CD4-positive, alpha-beta memory T cell (primary cell): ENCODE measurements around the gene TMEM95. TPM values are rescaled to one million over a fixed set of nuclear protein-coding genes. Genes with fewer than 3 reads are reported as not detected.

Source experiments
- CTCF ChIA-PET: fragments of 350-600 bp; sonication (Branson Sonifier 250); formaldehyde crosslinking; loops from one replicate; lab custom pipeline; 2021; ENCODE audit warnings: inconsistent platforms; ENCODE audit not compliant: partially characterized antibody; lab: Charles Lee
- POLR2A ChIA-PET: fragments of 350-600 bp; sonication (Branson Sonifier 250); formaldehyde crosslinking; loops from one replicate; lab custom pipeline; 2021; ENCODE audit not compliant: partially characterized antibody; lab: Charles Lee
- DNase-seq, 5 donors: peaks; one replicate each; pipeline versions ENCODE4 v3.0.0 to v3.0.0-alpha.2; 2020 to 2022; ENCODE audit warnings: mixed read lengths in 1 of 5
- H3K27ac ChIP-seq: one replicate; pipeline ENCODE4 v1.7.0; 2013; ENCODE audit warnings: low read depth, low read length
- H3K27me3 ChIP-seq: 2 replicates; pipeline ENCODE4 v1.7.0; 2013; ENCODE audit warnings: mild to moderate bottlenecking, low read length, moderate library complexity; ENCODE audit not compliant: insufficient read depth
- H3K36me3 ChIP-seq: 2 replicates; pipeline ENCODE4 v1.7.0; 2013; ENCODE audit warnings: mild to moderate bottlenecking, low read length, moderate library complexity; ENCODE audit not compliant: insufficient read depth
- H3K4me1 ChIP-seq: 2 replicates; pipeline ENCODE4 v1.7.0; 2013; ENCODE audit warnings: mild to moderate bottlenecking, low read length, moderate library complexity; ENCODE audit not compliant: insufficient read depth
- H3K4me3 ChIP-seq, 2 donors: one replicate each; pipeline ENCODE4 v1.7.0; 2013; ENCODE audit warnings: low read length in 2 of 2, mild to moderate bottlenecking in 1 of 2
- H3K9me3 ChIP-seq, 2 donors: one replicate each; pipeline ENCODE4 v1.7.0; 2013; ENCODE audit warnings: low read length in 2 of 2, control low read depth in 1 of 2; ENCODE audit not compliant: control insufficient read depth in 1 of 2
- H3K27ac Mint-ChIP-seq, 7 donors: one replicate each; pipeline ENCODE4 v1.8.0; 2020 to 2021; ENCODE audit warnings: mixed read lengths in 7 of 7, mild to moderate bottlenecking in 6 of 7, inconsistent platforms in 3 of 7, moderate library complexity in 3 of 7
- H3K27me3 Mint-ChIP-seq, 2 donors: one replicate each; pipeline ENCODE4 v1.8.0; 2020 to 2021; ENCODE audit warnings: mixed read lengths in 2 of 2
- H3K36me3 Mint-ChIP-seq, 2 donors: one replicate each; pipeline ENCODE4 v1.8.0; 2020 to 2021; ENCODE audit warnings: mixed read lengths in 2 of 2, inconsistent platforms in 1 of 2, mild to moderate bottlenecking in 1 of 2
- H3K4me1 Mint-ChIP-seq, 4 donors: one replicate each; pipeline ENCODE4 v1.8.0; 2020 to 2021; ENCODE audit warnings: mixed read lengths in 4 of 4, mild to moderate bottlenecking in 1 of 4
- H3K4me3 Mint-ChIP-seq, 8 donors: one replicate each; pipeline ENCODE4 v1.8.0; 2020 to 2021; ENCODE audit warnings: mixed read lengths in 8 of 8, mild to moderate bottlenecking in 7 of 8, moderate library complexity in 6 of 8, inconsistent platforms in 3 of 8
- H3K9me3 Mint-ChIP-seq, 8 donors: one replicate each; pipeline ENCODE4 v1.8.0; 2020 to 2021; ENCODE audit warnings: mixed read lengths in 8 of 8, mild to moderate bottlenecking in 5 of 8, inconsistent platforms in 3 of 8, moderate library complexity in 1 of 8
- intact Hi-C: fragments of 100-400 bp; cut with micrococcal nuclease; formaldehyde crosslinking; loops from one replicate; pipeline ENCODE4 v1.15.1; 2023
- polyA plus RNA-seq, 2 donors: library from polyadenylated mRNA; unstranded; fragments of 300-500 nt; fragmentation: Illumina TruSeq; gene quantifications; one replicate each; pipeline ENCODE4 v1.2.3, GENCODE V29; 2021
- total RNA-seq, 2 experiments: library from RNA; stranded (reverse); gene quantifications; one replicate each; pipeline ENCODE4 v1.2.3, GENCODE V29; 2021

TMEM95 gene
- total and polyA plus RNA-seq, 4 experiments from 2014 or later, result not detected

- Histone ChIP-seq H3K9me3 (no peaks in the 10 kb centered on the region), H3K4me3 (no peak overlapping the region), H3K36me3 (peaks cover 49% of the 10 kb centered on the region), H3K4me1 (peaks cover 62% of the 10 kb centered on the region), H3K27me3 (no peaks in the 10 kb centered on the region), H3K27ac (peak overlapping the region; percentile 100)
- Mint-ChIP-seq H3K36me3 (peaks cover 49 to 74% of the 10 kb centered on the region in 2 donors), H3K4me1 (peaks cover 40 to 84% (median 60%) of the 10 kb centered on the region in 4 donors), H3K4me3 (peak overlapping the region in 4 of 8 donors; percentile 48 to 96 (median 84)), H3K27me3 (peaks cover 0 to 4% of the 10 kb centered on the region in 2 donors), H3K9me3 (peaks cover 0 to 7% (median 0%) of the 10 kb centered on the region in 8 donors), H3K27ac (peak overlapping the region; percentile 97 to 100 (median 99))
- DNase-seq, result no peak
- ChIA-PET POLR2A (interaction anchor here (0.5 to 9.3 kb wide), 10 partner anchors 10 to 845 kb away, joined by 3 to 187 read pairs (median 8); partner anchors contain the start of genes ACAP1, GABARAP and NEURL4), CTCF (interaction anchor here (1.2 to 1.6 kb wide), 3 partner anchors 10 to 24 kb away, joined by 5 to 6 read pairs (median 5); partner anchors contain the start of gene ACAP1)
- intact Hi-C loops, result no loop called here
Measured at GRCh38 chr17:7311110-7311705, 43.7 kb upstream of the TMEM95 start.

GRCh38 chr17:7312432-7313087 is 42.4 kb upstream of the TMEM95 start:
- POLR2A ChIA-PET, result interaction anchor here (0.9 to 9.3 kb wide), 11 partner anchors 12 to 533 kb away, joined by 3 to 187 read pairs (median 5); partner anchors contain the start of genes ACAP1, NEURL4 and TMEM256
- Histone ChIP-seq H3K9me3 (no peaks in the 10 kb centered on the region), H3K4me3 (no peak overlapping the region), H3K27ac (peak overlapping the region; percentile 83), H3K36me3 (peaks cover 55% of the 10 kb centered on the region), H3K27me3 (no peaks in the 10 kb centered on the region), H3K4me1 (peaks cover 62% of the 10 kb centered on the region)
- intact Hi-C loops, result no loop called here
- Mint-ChIP-seq H3K27ac (peak overlapping the region; percentile 78 to 96 (median 88)), H3K36me3 (peaks cover 52 to 75% of the 10 kb centered on the region in 2 donors), H3K27me3 (no peaks in the 10 kb centered on the region), H3K4me3 (peak overlapping the region in 5 of 8 donors; percentile 48 to 79 (median 67)), H3K4me1 (peaks cover 41 to 78% (median 58%) of the 10 kb centered on the region in 4 donors), H3K9me3 (peaks cover 0 to 7% (median 0%) of the 10 kb centered on the region in 8 donors)
- CTCF ChIA-PET, result interaction anchor here (1.5 to 4.2 kb wide), 3 partner anchors 17 to 24 kb away, joined by 4 to 21 read pairs (median 5); partner anchors contain the start of gene ACAP1
- DNase-seq, result no peak

DNA sequence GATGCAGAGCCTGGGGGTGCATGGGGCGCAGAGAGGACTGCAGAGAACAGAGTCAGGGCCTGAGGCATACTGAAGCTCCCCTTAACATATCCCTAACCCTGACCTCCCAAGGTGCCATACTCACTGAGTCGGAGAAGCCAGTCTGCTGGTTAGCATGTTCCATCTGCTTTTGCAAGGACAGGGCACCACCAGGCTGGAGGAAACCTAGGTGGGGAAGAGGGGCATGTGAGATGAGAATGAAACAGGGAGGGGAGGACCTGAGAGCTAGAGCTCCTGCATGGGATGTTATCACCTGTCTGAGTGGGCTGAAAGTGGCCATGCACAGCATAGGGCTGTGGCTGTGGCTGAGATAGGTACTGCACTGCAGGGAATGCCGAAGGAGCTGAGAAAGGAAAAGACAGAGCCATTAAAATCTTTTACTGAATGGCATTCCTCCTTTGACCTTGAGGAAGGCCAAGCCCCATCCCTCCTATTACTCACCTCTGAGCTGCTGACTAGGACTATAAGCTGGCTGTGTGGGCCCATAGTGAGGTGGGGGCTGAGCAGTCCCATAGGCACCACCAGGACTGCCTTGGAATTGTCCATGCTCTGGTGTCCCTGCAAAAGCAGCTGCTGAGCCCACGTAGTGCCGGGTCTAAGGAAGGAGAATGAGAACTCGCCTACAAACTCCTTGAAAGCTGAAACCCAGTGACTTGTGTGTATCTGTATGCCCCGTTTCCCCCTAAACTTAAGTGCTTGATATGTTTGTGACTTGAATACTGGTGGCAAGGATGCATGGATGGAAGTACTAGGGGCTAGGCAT is 41.7 kb upstream of the TMEM95 start:
- Histone ChIP-seq H3K27me3 (no peaks in the 10 kb centered on the region), H3K36me3 (peaks cover 62% of the 10 kb centered on the region), H3K27ac (peak overlapping the region; percentile 83), H3K4me3 (no peak overlapping the region), H3K4me1 (peaks cover 62% of the 10 kb centered on the region), H3K9me3 (no peaks in the 10 kb centered on the region)
- ChIA-PET CTCF (interaction anchor here (0.6 to 4.2 kb wide), 5 partner anchors 9 to 23 kb away, joined by 3 to 21 read pairs (median 6); partner anchors contain the start of gene ACAP1), POLR2A (interaction anchor here (0.6 to 9.3 kb wide), 21 partner anchors 9 to 532 kb away, joined by 3 to 187 read pairs (median 5); partner anchors contain the start of genes ACADVL, ACAP1, DLG4 and DVL2)
- no peak for DNase-seq
- Mint-ChIP-seq H3K4me1 (peaks cover 41 to 78% (median 58%) of the 10 kb centered on the region in 4 donors), H3K27me3 (no peaks in the 10 kb centered on the region), H3K9me3 (peaks cover 0 to 7% (median 0%) of the 10 kb centered on the region in 8 donors), H3K27ac (peak overlapping the region; percentile 80 to 96 (median 92)), H3K36me3 (peaks cover 55 to 81% of the 10 kb centered on the region in 2 donors), H3K4me3 (peak overlapping the region; percentile 41 to 84 (median 68))
- intact Hi-C loops, result no loop called here

DNA sequence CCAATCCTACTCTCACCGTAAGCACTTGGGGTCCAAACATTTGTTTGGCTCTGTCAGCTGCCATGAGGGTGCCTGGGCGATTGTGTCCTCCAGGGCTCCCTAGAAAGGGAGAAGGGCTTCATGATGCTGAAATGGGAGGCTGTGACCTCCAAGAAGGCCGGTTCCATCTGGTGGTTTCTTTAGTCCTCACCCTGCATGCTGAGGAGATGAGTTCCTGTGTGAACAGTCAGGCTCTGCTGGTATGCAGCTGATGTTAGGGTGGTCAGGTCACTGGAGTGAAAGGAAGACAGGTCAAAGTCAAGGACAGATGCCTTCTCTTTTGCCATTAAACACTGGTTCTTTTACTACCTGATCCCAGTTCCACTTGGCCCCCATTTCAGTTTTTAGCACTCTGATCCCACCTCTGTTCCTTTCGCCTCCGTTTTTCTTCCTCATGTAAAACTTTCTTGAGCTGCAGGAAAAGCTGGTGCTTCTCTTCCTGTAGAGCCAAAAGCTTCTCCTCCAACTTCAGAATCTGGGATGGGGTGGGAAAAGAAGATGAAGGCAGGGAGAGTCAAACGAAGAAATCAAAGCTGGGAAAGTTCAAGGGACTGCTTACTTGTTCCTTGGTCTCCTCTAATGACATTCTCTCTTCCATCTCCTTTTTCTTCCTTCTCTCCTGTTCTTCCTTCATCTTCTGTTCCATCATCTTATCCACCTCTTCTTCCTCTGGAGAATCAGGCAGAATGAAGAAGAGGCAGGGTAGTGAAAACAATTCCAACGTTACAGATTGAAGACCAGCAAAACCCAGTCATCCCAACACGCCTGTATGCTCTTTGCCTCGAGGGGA is 40.9 kb upstream of the TMEM95 start:
- Mint-ChIP-seq H3K27ac (peak overlapping the region; percentile 91 to 98 (median 95)), H3K9me3 (peaks cover 0 to 7% (median 0%) of the 10 kb centered on the region in 8 donors), H3K4me1 (peaks cover 38 to 73% (median 52%) of the 10 kb centered on the region in 4 donors), H3K27me3 (no peaks in the 10 kb centered on the region), H3K4me3 (peak overlapping the region; percentile 67 to 85 (median 83)), H3K36me3 (peaks cover 57 to 80% of the 10 kb centered on the region in 2 donors)
- POLR2A ChIA-PET, result interaction anchor here (0.9 to 9.3 kb wide), 21 partner anchors 9 to 373 kb away, joined by 3 to 187 read pairs (median 7); partner anchors contain the start of genes ACADVL, ACAP1, DLG4 and DVL2
- Histone ChIP-seq H3K4me1 (peaks cover 58% of the 10 kb centered on the region), H3K9me3 (no peaks in the 10 kb centered on the region), H3K27me3 (no peaks in the 10 kb centered on the region), H3K36me3 (peaks cover 67% of the 10 kb centered on the region), H3K27ac (peak overlapping the region; percentile 83), H3K4me3 (peak overlapping the region; percentile 5 to 68)
- no peak for DNase-seq
- intact Hi-C loops, result no loop called here
- CTCF ChIA-PET, result interaction anchor here (0.6 to 4.2 kb wide), 7 partner anchors 8 to 123 kb away, joined by 3 to 21 read pairs (median 5); partner anchors contain the start of gene ACAP1

- peak; percentile 92 to 94 (median 93) for DNase-seq
- CTCF ChIA-PET, result interaction anchor here (0.6 to 4.2 kb wide), 7 partner anchors 10 to 122 kb away, joined by 3 to 21 read pairs (median 6); partner anchors contain the start of gene ACAP1
- Mint-ChIP-seq H3K27me3 (no peaks in the 10 kb centered on the region), H3K27ac (peak within 1 kb of the TSS; percentile 92 to 98 (median 96)), H3K9me3 (peaks cover 0 to 7% (median 0%) of the 10 kb centered on the region in 8 donors), H3K4me1 (peaks cover 29 to 64% (median 44%) of the 10 kb centered on the region in 4 donors), H3K36me3 (peaks cover 52 to 72% of the 10 kb centered on the region in 2 donors), H3K4me3 (peak within 1 kb of the TSS; percentile 83 to 97 (median 92))
- Histone ChIP-seq H3K4me3 (peak within 1 kb of the TSS; percentile 68 to 76), H3K9me3 (no peaks in the 10 kb centered on the region), H3K36me3 (peaks cover 59% of the 10 kb centered on the region), H3K4me1 (peaks cover 50% of the 10 kb centered on the region), H3K27ac (peak within 1 kb of the TSS; percentile 83), H3K27me3 (no peaks in the 10 kb centered on the region)
- POLR2A ChIA-PET, result interaction anchor here (0.8 to 9.3 kb wide), 23 partner anchors 10 to 372 kb away, joined by 3 to 187 read pairs (median 6); partner anchors contain the start of genes ACADVL, ACAP1, DLG4 and DVL2
- intact Hi-C loops, result loop anchor here (1.0 kb wide), 2 partner anchors 8 to 14 kb away; partner anchors contain the start of genes EIF5A and NEURL4
Measured at GRCh38 chr17:7314719-7315569, 40.0 kb upstream of the TMEM95 start, which contains the start of gene GPS2. TSS of gene GPS2 (minus strand) at chr17:7315360. CDS start at chr17:7315052, 308 bp downstream.
